HG03045 (cell line): ENCODE results near the gene CLVS2.

Experiments
- ATAC-seq: cut with Tn5 transposase; IDR thresholded peaks from one replicate; pipeline ENCODE4 v1.9.1; 2021; ENCODE audit warnings: mild to moderate bottlenecking, moderate library complexity; ENCODE audit not compliant: unreplicated experiment

Gene CLVS2

GRCh38 chr6:122995921-122996793 lies at the start of gene CLVS2:
Gene CLVS2 (plus strand): TSS chr6:122996235. CDS start chr6:122997778, 1,543 bp downstream.
- ATAC-seq, result no peak

- ATAC-seq, result no peak
Observed at GRCh38 chr6:122947355-122947754, 48.7 kb upstream of the CLVS2 start.

- no peak for ATAC-seq
Observed at GRCh38 chr6:122953766-122954165, 42.3 kb upstream of the CLVS2 start.

- ATAC-seq, result no peak
Observed at GRCh38 chr6:122956376-122956775, 39.7 kb upstream of the CLVS2 start.

- ATAC-seq, result no peak
Observed at GRCh38 chr6:122962000-122962624, 33.9 kb upstream of the CLVS2 start.

GRCh38 chr6:122969999-122970533 lies 26.0 kb upstream of the CLVS2 start:
- ATAC-seq, result no peak

GRCh38 chr6:122977180-122977579 lies 18.9 kb upstream of the CLVS2 start:
- ATAC-seq, result no peak

- no peak for ATAC-seq
Observed at GRCh38 chr6:122984393-122984792, 11.6 kb upstream of the CLVS2 start.

- no peak for ATAC-seq
Observed at GRCh38 chr6:122994256-122994655, 1.8 kb upstream of the CLVS2 start.

- ATAC-seq, result no peak
Observed at GRCh38 chr6:122996794-122997505, 915 bp downstream of the CLVS2 start.

- no peak for ATAC-seq
Observed at GRCh38 chr6:122997541-122998150, 1.6 kb downstream of the CLVS2 start.

GRCh38 chr6:122998403-122998975 lies 2.5 kb downstream of the CLVS2 start:
- no peak for ATAC-seq

- no peak for ATAC-seq
Observed at GRCh38 chr6:123000244-123000770, 4.3 kb downstream of the CLVS2 start.

GRCh38 chr6:123001540-123001939 lies 5.5 kb downstream of the CLVS2 start:
- no peak for ATAC-seq

- ATAC-seq, result no peak
Observed at GRCh38 chr6:123007885-123008284, 11.8 kb downstream of the CLVS2 start.

- no peak for ATAC-seq
Observed at GRCh38 chr6:123009059-123009458, 13.0 kb downstream of the CLVS2 start.

GRCh38 chr6:123014835-123015234 lies 18.8 kb downstream of the CLVS2 start:
- ATAC-seq, result no peak

- no peak for ATAC-seq
Observed at GRCh38 chr6:123016431-123017103, 20.5 kb downstream of the CLVS2 start.

GRCh38 chr6:123017104-123017682 lies 21.2 kb downstream of the CLVS2 start:
- no peak for ATAC-seq
